ENCODE measurements around the gene C4orf46. TPM values are rescaled to one million over a fixed set of nuclear protein-coding genes. Genes with fewer than 3 reads are reported as not detected.
"Not testable (repeated sequence)": the region's sequence is repeated elsewhere in the genome, so short reads cannot be mapped to it uniquely, and the experiment has no call there.

C4orf46 gene
- total RNA-seq, result 10 to 100 TPM; 20.6 to 21.5 TPM

- ChIA-PET CTCF (no interaction called here), POLR2A (interaction anchor here (0.5 to 1.0 kb wide), 3 partner anchors 53 to 438 kb away, joined by 5 read pairs; no protein-coding TSS in a partner anchor)
Observed at GRCh38 chr4:158671665-158671914, at the start of gene C4orf46. Gene C4orf46, minus strand, starts transcription at chr4:158671887. Its CDS starts 86 bp downstream, at chr4:158671801.

- POLR2A ChIA-PET, result no interaction called here
Observed at GRCh38 chr4:158715802-158716201, 44.1 kb upstream of the C4orf46 start.

GRCh38 chr4:158714937-158715336, 43.2 kb upstream of the C4orf46 start:
- ChIA-PET POLR2A (no interaction called here), CTCF (interaction anchor here (0.7 kb wide), 1 partner anchor 47 kb away, joined by 3 read pairs; no protein-coding TSS in a partner anchor)

More at GRCh38 chr4:158715802-158716201, 44.1 kb upstream of the C4orf46 start:
- CTCF ChIA-PET, result interaction anchor here (0.7 kb wide), 1 partner anchor 48 kb away, joined by 3 read pairs; no protein-coding TSS in a partner anchor

GRCh38 chr4:158712622-158713021, 40.9 kb upstream of the C4orf46 start:
- POLR2A ChIA-PET, result interaction anchor here (0.6 kb wide), 1 partner anchor 42 kb away, joined by 3 read pairs; no protein-coding TSS in a partner anchor
- CTCF ChIA-PET, result not testable (repeated sequence)

GRCh38 chr4:158710814-158711213, 39.1 kb upstream of the C4orf46 start:
- ChIA-PET POLR2A (no interaction called here), CTCF (interaction anchor here (0.9 kb wide), 1 partner anchor 140 kb away, joined by 3 read pairs; no protein-coding TSS in a partner anchor)

- ChIA-PET CTCF (no interaction called here), POLR2A (no interaction called here)
Observed at GRCh38 chr4:158704274-158704673, 32.6 kb upstream of the C4orf46 start.

- ChIA-PET POLR2A (no interaction called here), CTCF (no interaction called here)
Observed at GRCh38 chr4:158688813-158689212, 17.1 kb upstream of the C4orf46 start.

- CTCF ChIA-PET, result no interaction called here
Observed at GRCh38 chr4:158682066-158682465, 10.4 kb upstream of the C4orf46 start.

GRCh38 chr4:158681629-158682028, 9.9 kb upstream of the C4orf46 start:
- ChIA-PET CTCF (no interaction called here), POLR2A (no interaction called here)

More at GRCh38 chr4:158682066-158682465, 10.4 kb upstream of the C4orf46 start:
- POLR2A ChIA-PET, result no interaction called here

GRCh38 chr4:158678767-158679166, 7.1 kb upstream of the C4orf46 start:
- ChIA-PET CTCF (no interaction called here), POLR2A (no interaction called here)

GRCh38 chr4:158676076-158676475, 4.4 kb upstream of the C4orf46 start:
- ChIA-PET CTCF (no interaction called here), POLR2A (no interaction called here)

- POLR2A ChIA-PET, result no interaction called here
- CTCF ChIA-PET, result no interaction called here
Observed at GRCh38 chr4:158673633-158674032, 1.9 kb upstream of the C4orf46 start.

GRCh38 chr4:158671915-158672806, 474 bp upstream of the C4orf46 start, which contains the start of gene ETFDH:
Gene ETFDH, plus strand, starts transcription at chr4:158672296. Its CDS starts 161 bp downstream, at chr4:158672457.
- ChIA-PET CTCF (interaction anchor here (0.5 kb wide), 1 partner anchor 143 kb away, joined by 3 read pairs; no protein-coding TSS in a partner anchor), POLR2A (interaction anchor here (0.5 to 1.0 kb wide), 3 partner anchors 52 to 437 kb away, joined by 5 read pairs; no protein-coding TSS in a partner anchor)

- POLR2A ChIA-PET, result interaction anchor here (0.6 to 1.0 kb wide), 3 partner anchors 41 to 438 kb away, joined by 3 to 5 read pairs (median 5); no protein-coding TSS in a partner anchor
- CTCF ChIA-PET, result no interaction called here
Observed at GRCh38 chr4:158670975-158671664, 567 bp downstream of the C4orf46 start.

- CTCF ChIA-PET, result interaction anchor here (0.6 kb wide), 1 partner anchor 422 kb away, joined by 3 read pairs; no protein-coding TSS in a partner anchor
- POLR2A ChIA-PET, result interaction anchor here (0.6 kb wide), 1 partner anchor 99 kb away, joined by 8 read pairs; no protein-coding TSS in a partner anchor
Observed at GRCh38 chr4:158669310-158669709, 2.4 kb downstream of the C4orf46 start.

- POLR2A ChIA-PET, result no interaction called here
- CTCF ChIA-PET, result interaction anchor here (1.2 kb wide), 1 partner anchor 48 kb away, joined by 3 read pairs; no protein-coding TSS in a partner anchor
Observed at GRCh38 chr4:158667651-158668198, 4.0 kb downstream of the C4orf46 start.

- ChIA-PET CTCF (interaction anchor here (1.2 kb wide), 1 partner anchor 49 kb away, joined by 3 read pairs; no protein-coding TSS in a partner anchor), POLR2A (no interaction called here)
Observed at GRCh38 chr4:158666892-158667291, 4.8 kb downstream of the C4orf46 start.

- CTCF ChIA-PET, result no interaction called here
Observed at GRCh38 chr4:158664806-158665205, 6.9 kb downstream of the C4orf46 start.

GRCh38 chr4:158663707-158664625, 7.7 kb downstream of the C4orf46 start:
- CTCF ChIA-PET, POLR2A ChIA-PET: not testable (repeated sequence)

More at GRCh38 chr4:158664806-158665205, 6.9 kb downstream of the C4orf46 start:
- POLR2A ChIA-PET, result no interaction called here

Data from activated CD8-positive, alpha-beta memory T cell treated with anti-CD3 and anti-CD28 coated beads for 36 hours (primary cell).